Measurements from ENCODE around the gene SCOC.
"Not testable (repeated sequence)": the region's sequence is repeated elsewhere in the genome, so short reads cannot be mapped to it uniquely, and the experiment has no call there.

The SCOC gene

DNA sequence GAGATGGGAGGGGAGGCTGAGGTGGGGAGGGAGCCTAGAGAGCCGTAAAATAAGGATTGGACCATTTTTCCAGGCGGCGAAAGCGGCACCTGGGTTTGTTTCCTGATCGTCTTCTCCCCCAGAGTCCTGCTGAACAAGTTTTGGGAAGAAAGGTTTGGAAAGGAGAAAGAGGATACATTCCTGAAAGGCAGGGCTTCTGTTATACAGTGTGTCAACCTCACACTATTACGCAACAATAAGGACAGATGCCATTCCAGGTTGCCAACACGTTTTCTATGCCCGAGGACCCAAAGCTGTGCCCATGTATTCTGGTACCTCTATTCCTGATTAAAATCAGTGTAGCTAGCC lies 658 bp downstream of the SCOC start:
- TF ChIP-seq, protein P1, sequence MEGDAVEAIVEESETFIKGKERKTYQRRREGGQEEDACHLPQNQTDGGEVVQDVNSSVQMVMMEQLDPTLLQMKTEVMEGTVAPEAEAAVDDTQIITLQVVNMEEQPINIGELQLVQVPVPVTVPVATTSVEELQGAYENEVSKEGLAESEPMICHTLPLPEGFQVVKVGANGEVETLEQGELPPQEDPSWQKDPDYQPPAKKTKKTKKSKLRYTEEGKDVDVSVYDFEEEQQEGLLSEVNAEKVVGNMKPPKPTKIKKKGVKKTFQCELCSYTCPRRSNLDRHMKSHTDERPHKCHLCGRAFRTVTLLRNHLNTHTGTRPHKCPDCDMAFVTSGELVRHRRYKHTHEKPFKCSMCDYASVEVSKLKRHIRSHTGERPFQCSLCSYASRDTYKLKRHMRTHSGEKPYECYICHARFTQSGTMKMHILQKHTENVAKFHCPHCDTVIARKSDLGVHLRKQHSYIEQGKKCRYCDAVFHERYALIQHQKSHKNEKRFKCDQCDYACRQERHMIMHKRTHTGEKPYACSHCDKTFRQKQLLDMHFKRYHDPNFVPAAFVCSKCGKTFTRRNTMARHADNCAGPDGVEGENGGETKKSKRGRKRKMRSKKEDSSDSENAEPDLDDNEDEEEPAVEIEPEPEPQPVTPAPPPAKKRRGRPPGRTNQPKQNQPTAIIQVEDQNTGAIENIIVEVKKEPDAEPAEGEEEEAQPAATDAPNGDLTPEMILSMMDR (IDR thresholded peaks at IDR 0.05) = no peak
- TF ChIP-seq ZFX (IDR thresholded peaks at IDR 0.05; ENCODE audit: borderline replicate concordance) = no peak
- peak overlapping the region; percentile 93 for H3K27ac ChIP-seq

DNA sequence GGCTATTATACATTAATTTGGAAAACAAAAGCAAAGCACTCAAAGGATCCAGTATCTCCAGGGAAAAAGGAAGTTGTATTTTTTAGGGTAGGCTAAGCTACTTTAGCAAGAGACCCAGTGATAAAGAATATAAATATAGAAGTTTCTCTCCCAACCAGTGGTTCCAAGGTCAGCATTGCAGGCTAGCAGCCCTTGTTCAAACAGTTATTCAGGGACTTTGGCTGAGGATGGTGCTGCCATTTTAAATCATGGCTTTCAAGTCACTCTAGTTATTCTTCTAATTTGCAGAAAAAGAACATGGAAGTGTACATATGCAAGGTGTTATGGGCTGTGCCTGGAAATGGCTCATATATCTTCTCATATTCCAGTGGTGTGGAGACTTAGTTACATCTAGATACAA lies 9.3 kb downstream of the SCOC start:
- TF ChIP-seq, protein P1 (IDR thresholded peaks at IDR 0.05) = no peak
- no peak for TF ChIP-seq ZFX (IDR thresholded peaks at IDR 0.05; ENCODE audit: borderline replicate concordance)
- H3K27ac ChIP-seq = no peak overlapping the region

DNA sequence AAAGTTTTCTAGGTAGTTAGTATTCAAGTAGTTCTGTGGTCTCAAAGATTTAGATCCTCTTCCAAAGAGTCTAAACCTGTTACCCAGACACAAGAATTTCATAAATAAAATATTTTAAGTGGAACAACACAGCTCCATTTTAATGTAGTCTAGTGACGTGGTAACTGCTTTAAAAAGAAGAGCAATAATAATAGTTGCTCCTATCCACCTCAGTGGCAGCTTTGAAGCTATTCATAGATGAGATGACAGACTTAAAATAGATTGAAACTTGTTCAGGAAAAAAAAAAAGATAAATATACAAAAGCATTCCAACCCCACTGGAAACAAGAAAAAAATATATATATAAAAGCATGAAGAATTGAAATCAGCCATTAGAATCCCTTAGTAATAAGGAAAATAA lies 14.6 kb downstream of the SCOC start:
- TF ChIP-seq, protein P1 (IDR thresholded peaks at IDR 0.05) = no peak
- TF ChIP-seq ZFX (IDR thresholded peaks at IDR 0.05; ENCODE audit: borderline replicate concordance) = no peak
- H3K27ac ChIP-seq = no peak overlapping the region

DNA sequence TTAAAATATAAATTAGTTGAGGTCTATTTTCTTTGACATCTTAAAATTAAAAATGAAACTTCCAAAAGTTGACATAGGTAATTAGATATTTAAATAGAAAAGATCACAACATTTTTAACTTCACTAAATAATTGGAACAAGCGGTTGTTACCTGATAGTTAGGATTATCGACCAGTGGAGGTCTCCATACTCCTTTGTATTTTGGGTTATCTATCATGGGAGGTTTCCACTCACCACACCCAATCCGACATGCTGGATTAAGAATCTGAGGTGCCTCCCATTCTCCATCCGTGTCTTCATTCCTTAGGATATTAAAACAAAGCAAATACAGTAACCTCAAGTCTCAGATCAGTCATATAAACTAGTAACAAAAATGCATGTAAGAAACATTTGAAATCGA lies 22.2 kb downstream of the SCOC start:
- H3K27ac ChIP-seq = no peak overlapping the region
- TF ChIP-seq, protein P1 (IDR thresholded peaks at IDR 0.05) = no peak
- no peak for TF ChIP-seq ZFX (IDR thresholded peaks at IDR 0.05; ENCODE audit: borderline replicate concordance)

DNA sequence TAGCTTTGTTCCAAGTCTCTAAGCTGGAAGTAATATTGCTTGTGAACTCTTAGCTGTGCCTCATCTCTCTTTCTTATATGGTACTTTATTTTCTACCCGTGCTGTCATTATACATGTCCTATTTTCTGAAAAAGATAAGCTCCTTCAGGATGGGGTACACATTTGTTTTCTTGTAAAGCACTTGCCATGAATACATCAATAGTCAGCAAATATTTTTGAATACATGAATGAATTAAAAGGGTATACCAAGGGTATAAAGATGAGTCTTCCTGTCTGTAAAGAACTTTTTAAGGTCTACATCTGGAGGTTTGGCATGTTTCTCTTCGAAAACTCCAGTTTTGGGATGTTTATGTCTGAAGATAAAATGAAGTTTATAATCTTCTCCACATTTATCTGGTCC lies 26.7 kb downstream of the SCOC start:
- no peak for TF ChIP-seq ZFX (IDR thresholded peaks at IDR 0.05; ENCODE audit: borderline replicate concordance)

DNA sequence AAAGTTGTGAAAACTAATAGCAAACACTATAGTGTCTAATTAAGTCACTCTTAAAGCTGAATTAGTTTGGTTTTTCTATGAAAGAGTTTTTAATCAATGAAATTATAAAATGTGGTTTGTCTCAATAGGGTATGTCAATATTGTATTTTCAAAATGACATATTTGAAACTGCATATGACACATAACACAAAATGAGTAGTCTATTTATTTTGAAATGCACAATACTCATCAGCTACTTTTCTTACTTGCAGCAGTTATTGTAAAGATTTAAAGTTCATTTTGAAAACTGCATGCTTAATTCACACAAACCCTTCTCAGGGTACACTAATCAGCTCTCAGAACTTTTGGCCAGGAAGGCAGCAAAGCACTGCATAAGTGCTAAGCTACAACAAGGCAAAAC lies 32.8 kb downstream of the SCOC start:
- no peak overlapping the region for H3K27ac ChIP-seq
- TF ChIP-seq ZFX (IDR thresholded peaks at IDR 0.05; ENCODE audit: borderline replicate concordance) = no peak
- TF ChIP-seq, protein P1 (IDR thresholded peaks at IDR 0.05) = no peak

More for the DNA sequence above, 26.7 kb downstream of the SCOC start:
- no peak overlapping the region for H3K27ac ChIP-seq

DNA sequence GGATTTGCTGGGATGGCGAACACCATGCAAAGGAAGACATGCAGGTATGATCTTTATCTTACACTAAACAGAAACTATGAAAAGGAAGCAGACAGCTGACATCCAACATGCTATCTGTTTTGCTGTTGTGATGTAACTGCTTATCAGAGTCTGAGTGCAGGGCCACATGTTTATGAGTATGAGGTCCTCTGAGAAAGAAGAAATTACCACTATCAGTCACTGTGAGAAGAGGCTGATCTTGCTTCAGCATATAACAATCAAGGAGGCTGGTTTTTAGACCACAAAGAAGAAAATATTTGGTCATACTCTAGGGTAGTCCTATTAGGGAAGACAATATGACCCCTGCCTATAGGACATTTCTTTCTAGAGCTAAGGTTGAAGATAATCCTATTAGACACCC lies 35.5 kb downstream of the SCOC start:
- H3K27ac ChIP-seq = no peak overlapping the region
- TF ChIP-seq, protein P1 (IDR thresholded peaks at IDR 0.05) = no peak
- TF ChIP-seq ZFX (IDR thresholded peaks at IDR 0.05; ENCODE audit: borderline replicate concordance) = no peak

DNA sequence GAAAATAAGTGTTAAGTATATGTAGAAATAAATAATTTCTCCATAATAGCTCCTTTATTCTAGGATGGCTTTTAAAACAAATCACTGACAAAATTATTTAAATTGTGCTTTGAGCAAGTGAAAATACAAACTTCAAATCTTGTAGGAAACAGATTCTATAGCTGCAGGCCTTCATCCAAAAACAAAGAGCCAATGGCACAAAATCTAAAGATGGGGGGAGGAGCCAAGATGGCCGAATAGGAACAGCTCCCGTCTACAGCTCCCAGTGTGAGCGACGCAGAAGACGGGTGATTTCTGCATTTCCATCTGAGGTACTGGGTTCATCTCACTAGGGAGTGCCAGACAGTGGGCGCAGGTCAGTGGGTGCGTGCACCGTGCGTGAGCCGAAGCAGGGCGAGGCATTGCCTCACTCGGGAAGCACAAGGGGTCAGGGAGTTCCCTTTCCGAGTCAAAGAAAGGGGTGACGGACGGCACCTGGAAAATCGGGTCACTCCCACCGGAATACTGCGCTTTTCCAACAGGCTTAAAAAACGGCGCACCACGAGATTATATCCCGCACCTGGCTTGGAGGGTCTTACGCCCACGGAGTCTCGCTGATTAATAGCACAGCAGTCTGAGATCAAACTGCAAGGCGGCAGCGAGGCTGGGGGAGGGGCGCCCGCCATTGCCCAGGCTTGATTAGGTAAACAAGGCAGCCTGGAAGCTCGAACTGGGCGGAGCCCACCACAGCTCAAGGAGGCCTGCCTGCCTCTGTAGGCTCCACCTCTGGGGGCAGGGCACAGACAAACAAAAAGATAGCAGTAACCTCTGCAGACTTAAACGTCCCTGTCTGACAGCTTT lies 39.9 kb downstream of the SCOC start:
- not testable (repeated sequence) for H3K27ac ChIP-seq
